Gastroesophageal sphincter (tissue), 3 donors: Measurements from ENCODE around the gene RIC1.

Experiments used
- CTCF ChIP-seq, 4 experiments: fragments of 200-600 bp in 2 of 4; fragments of 450-650 bp in 2 of 4; sonication (generic) in 1 of 4; IDR thresholded peaks; one replicate each; pipeline ENCODE4 v1.5.1; 2017 to 2019; ENCODE audit warnings: antibody characterized with exemption in 4 of 4, mild to moderate bottlenecking in 2 of 4, moderate library complexity in 2 of 4
- EP300 ChIP-seq: sonication (generic); formaldehyde crosslinking; IDR thresholded peaks from one replicate; pipeline ENCODE4 v1.6.1; 2017; ENCODE audit warnings: antibody characterized with exemption, mild to moderate bottlenecking
- POLR2A ChIP-seq, 2 donors: fragments of 450-650 bp; IDR thresholded peaks; one replicate each; pipeline ENCODE4 v1.6.1; 2017; ENCODE audit warnings: antibody characterized with exemption in 2 of 2, mild to moderate bottlenecking in 2 of 2, moderate library complexity in 1 of 2
- POLR2AphosphoS5 ChIP-seq: sonication (generic); formaldehyde crosslinking; IDR thresholded peaks from one replicate; pipeline ENCODE4 v1.6.1; 2017; ENCODE audit warnings: antibody characterized with exemption

DNA sequence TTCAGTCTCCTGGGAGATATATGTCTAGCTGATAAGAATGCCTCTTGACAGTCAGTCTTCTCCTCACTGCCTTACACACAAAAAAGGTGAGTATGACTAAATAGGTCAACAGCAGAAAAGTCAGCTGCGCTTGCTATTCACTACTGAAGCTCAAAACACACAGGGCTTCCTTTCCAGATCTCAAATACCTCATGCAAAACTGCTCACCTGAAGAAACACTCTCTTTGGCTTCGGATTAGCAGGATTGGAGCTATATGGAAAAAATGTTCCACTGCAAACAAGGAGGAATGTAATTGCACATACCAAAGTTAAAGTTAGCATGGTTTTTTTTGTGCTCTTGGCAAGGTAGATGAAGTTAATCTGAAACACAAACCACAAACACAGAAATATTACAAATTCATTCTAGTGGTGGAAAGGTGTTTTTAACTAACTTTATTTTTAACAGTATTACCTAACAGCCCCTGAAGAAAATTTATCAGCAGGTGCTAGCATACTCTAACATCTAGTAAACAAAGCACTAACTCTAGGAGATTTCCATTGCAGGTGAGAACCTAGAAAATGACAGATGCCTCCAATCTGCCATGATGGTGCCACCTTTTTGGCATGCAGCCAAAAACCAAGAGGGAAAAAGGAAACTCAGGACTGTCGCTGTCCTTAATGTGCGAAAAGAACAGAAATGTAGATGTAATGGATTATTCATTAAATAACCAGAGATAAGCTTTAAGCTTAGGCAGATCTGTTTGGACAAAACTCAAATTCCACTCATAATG lies 172.2 kb downstream of the RIC1 start:
- TF ChIP-seq POLR2AphosphoS5: no peak
- no peak for TF ChIP-seq POLR2A (IDR thresholded peaks at IDR 0.05)
- no peak for TF ChIP-seq CTCF (IDR thresholded peaks at IDR 0.05)
- TF ChIP-seq EP300: no peak
